Mammary epithelial cell (primary cell): Measurements from ENCODE around the gene SLC5A9.

Experiments
- EZH2 ChIP-seq: IDR thresholded peaks from 2 replicates; pipeline ENCODE4 v1.6.1; 2012; ENCODE audit warnings: low read length, inconsistent platforms, borderline replicate concordance
- TF ChIP-seq, protein P1 (sequence below), 2 donors: IDR thresholded peaks in 1 of 2; conservative IDR thresholded peaks in 1 of 2; 2 replicates each; pipeline ENCODE4 v1.5.1; 2011 to 2012; ENCODE audit warnings: inconsistent platforms in 2 of 2, low read length in 2 of 2, mild to moderate bottlenecking in 2 of 2, control low read depth in 1 of 2, low read depth in 1 of 2; ENCODE audit not compliant: insufficient read depth in 1 of 2; ENCODE audit errors: extremely low read depth in 1 of 2

DNA sequence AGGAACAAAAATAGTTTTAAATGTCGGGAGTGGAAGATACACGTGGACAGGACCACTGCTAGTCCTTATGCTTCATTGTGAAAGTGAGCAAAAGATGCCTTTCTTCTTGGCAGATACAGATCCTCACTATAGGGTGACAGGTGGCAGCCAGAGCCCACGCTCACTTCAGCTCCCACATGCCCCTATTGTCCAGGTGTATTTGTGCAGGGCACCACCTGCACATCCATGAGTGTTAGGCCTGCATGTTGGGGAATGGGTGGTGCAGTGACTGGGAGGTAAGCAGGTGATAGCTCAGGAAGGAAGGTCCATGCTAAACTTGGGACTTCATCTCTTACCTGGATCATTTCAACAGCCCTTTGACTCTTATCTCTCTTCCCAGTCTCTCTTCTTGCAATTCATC lies 27.4 kb downstream of the SLC5A9 start:
- TF ChIP-seq, protein P1, sequence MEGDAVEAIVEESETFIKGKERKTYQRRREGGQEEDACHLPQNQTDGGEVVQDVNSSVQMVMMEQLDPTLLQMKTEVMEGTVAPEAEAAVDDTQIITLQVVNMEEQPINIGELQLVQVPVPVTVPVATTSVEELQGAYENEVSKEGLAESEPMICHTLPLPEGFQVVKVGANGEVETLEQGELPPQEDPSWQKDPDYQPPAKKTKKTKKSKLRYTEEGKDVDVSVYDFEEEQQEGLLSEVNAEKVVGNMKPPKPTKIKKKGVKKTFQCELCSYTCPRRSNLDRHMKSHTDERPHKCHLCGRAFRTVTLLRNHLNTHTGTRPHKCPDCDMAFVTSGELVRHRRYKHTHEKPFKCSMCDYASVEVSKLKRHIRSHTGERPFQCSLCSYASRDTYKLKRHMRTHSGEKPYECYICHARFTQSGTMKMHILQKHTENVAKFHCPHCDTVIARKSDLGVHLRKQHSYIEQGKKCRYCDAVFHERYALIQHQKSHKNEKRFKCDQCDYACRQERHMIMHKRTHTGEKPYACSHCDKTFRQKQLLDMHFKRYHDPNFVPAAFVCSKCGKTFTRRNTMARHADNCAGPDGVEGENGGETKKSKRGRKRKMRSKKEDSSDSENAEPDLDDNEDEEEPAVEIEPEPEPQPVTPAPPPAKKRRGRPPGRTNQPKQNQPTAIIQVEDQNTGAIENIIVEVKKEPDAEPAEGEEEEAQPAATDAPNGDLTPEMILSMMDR (conservative IDR thresholded peaks at IDR 0.05 in 1 of 2, IDR thresholded peaks at IDR 0.05 in 1 of 2; ENCODE audit: extremely low read depth in 1 of 2, insufficient read depth in 1 of 2, low read depth in 1 of 2, low read length in 2 of 2) = peak; percentile 7 to 29
- no peak for TF ChIP-seq EZH2
